ENCODE results near the gene RBMS1. TPM values are rescaled to one million over a fixed set of nuclear protein-coding genes. Genes with fewer than 3 reads are reported as not detected.

RBMS1 gene
- total and polyA plus RNA-seq, 2 of the 13 experiments (the other 11 are each of a cell fraction or from before 2014, with no cell fraction given): 55.5 to 110 TPM

DNA sequence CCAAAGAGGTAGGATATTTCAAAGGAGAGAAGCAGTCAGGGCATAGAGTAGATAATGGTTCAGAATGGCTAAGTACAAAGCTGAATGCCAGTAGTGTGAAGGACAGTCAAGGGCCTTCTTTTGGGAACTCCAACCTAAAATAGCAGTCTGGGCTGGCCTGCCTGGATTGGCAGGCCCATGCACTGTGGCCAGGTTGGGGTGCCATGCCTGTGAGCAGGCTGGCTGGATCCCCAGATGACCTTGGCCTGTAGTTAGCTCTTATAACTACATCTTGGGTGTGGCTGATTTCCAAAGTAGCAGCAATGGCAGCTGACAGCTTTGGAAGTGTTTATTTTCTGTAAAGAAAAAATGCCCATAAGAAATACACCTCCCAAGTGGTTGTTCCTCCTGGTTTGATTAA is 242.0 kb downstream of the RBMS1 start:
- intact Hi-C loops (cut with micrococcal nuclease; ENCODE audit: unreplicated experiment): loop anchor here (2.0 kb wide), 1 partner anchor 35 kb away; no protein-coding TSS in a partner anchor
- H3K79me2 ChIP-seq (ENCODE audit: insufficient read depth, low read length): no peaks in the 10 kb centered on the region
- no peak for DNase-seq (ENCODE audit: low spot score)
- H3K36me3 ChIP-seq (replicated peaks in 1 of 2; ENCODE audit: control insufficient read depth in 1 of 2, insufficient read depth in 2 of 2, low read length in 2 of 2): no peaks in the 10 kb centered on the region
- no peaks in the 10 kb centered on the region for H3K4me1 ChIP-seq (ENCODE audit: insufficient read depth, low read length)
- no peak for FAIRE-seq
- no peak overlapping the region for H3K4me2 ChIP-seq (ENCODE audit: low read depth, low read length)
- no peak overlapping the region for H3K4me3 ChIP-seq (replicated peaks in 1 of 3; ENCODE audit: insufficient read depth in 1 of 3, low read depth in 2 of 3, low read length in 3 of 3)
- BruUV-seq (replicated peaks): no TSS peak
- H3K9me3 ChIP-seq (ENCODE audit: low read length): no peaks in the 10 kb centered on the region
- in situ Hi-C loops (cut with HindIII; ENCODE audit: extremely low pct_ligation_motif_present, low pct_unique_long_range_greater_than_20kb): loop anchor here (25.0 kb wide), 1 partner anchor 711 kb away; no protein-coding TSS in a partner anchor
- TF ChIP-seq AKAP8 (CRISPR knock-in tag; IDR thresholded peaks at IDR 0.05) (no peak), LCORL (IDR thresholded peaks at IDR 0.05) (no peak), LCORL (CRISPR knock-in tag; IDR thresholded peaks at IDR 0.05) (no peak), ZNF275 (CRISPR knock-in tag; IDR thresholded peaks at IDR 0.05; ENCODE audit: borderline replicate concordance) (no peak), ZFX (CRISPR knock-in tag; IDR thresholded peaks at IDR 0.05; ENCODE audit: low read depth) (no peak)
- no peaks in the 10 kb centered on the region for H3K27me3 ChIP-seq (ENCODE audit: control insufficient read depth in 1 of 2, insufficient read depth in 2 of 2, low read length in 2 of 2)
- no peak overlapping the region for H3K27ac ChIP-seq (ENCODE audit: extremely low read length, insufficient read depth, low read length)
- H2AFZ ChIP-seq (ENCODE audit: low read length): no peak overlapping the region
- CTCF ChIA-PET (ENCODE audit: low intra/inter-chr PET ratio, low total read pairs): interaction anchor here (0.8 to 1.9 kb wide), 5 partner anchors 41 to 743 kb away, joined by 3 to 16 read pairs (median 4); no protein-coding TSS in a partner anchor
- POLR2A ChIA-PET: interaction anchor here (0.8 kb wide), 1 partner anchor 18 kb away, joined by 3 read pairs; no protein-coding TSS in a partner anchor
- ATAC-seq: no peak
- no peaks in the 10 kb centered on the region for H4K20me1 ChIP-seq (ENCODE audit: insufficient read depth, low read length)
- H3K9ac ChIP-seq (ENCODE audit: insufficient read depth, low read depth, low read length): no peak overlapping the region

- Histone ChIP-seq H3K27me3 (ENCODE audit: control insufficient read depth in 1 of 2, insufficient read depth in 2 of 2, low read length in 2 of 2) (no peaks in the 10 kb centered on the region), H3K4me1 (ENCODE audit: insufficient read depth, low read length) (no peaks in the 10 kb centered on the region), H4K20me1 (ENCODE audit: insufficient read depth, low read length) (no peaks in the 10 kb centered on the region), H3K4me2 (ENCODE audit: low read depth, low read length) (no peak overlapping the region), H2AFZ (ENCODE audit: low read length) (no peak overlapping the region), H3K27ac (ENCODE audit: extremely low read length, insufficient read depth, low read length) (no peak overlapping the region), H3K4me3 (replicated peaks in 1 of 3; ENCODE audit: insufficient read depth in 1 of 3, low read depth in 2 of 3, low read length in 3 of 3) (no peak overlapping the region), H3K79me2 (ENCODE audit: insufficient read depth, low read length) (no peaks in the 10 kb centered on the region), H3K9me3 (ENCODE audit: low read length) (no peaks in the 10 kb centered on the region), H3K36me3 (replicated peaks in 1 of 2; ENCODE audit: control insufficient read depth in 1 of 2, insufficient read depth in 2 of 2, low read length in 2 of 2) (no peaks in the 10 kb centered on the region), H3K9ac (ENCODE audit: insufficient read depth, low read depth, low read length) (no peak overlapping the region)
- in situ Hi-C loops (cut with HindIII; ENCODE audit: extremely low pct_ligation_motif_present, low pct_unique_long_range_greater_than_20kb) (loop anchor here (25.0 kb wide), 1 partner anchor 712 kb away; no protein-coding TSS in a partner anchor), intact Hi-C loops (cut with micrococcal nuclease; ENCODE audit: unreplicated experiment) (loop anchor here (2.0 kb wide), 1 partner anchor 33 kb away; no protein-coding TSS in a partner anchor)
- 0% methylated on average over 1 of the region's 1 CpG for WGBS (ENCODE audit: low lambda C conversion rate)
- CTCF ChIA-PET (ENCODE audit: low intra/inter-chr PET ratio, low total read pairs): no interaction called here
- no TSS peak for BruUV-seq (replicated peaks)
- POLR2A ChIA-PET: no interaction called here
- DNase-seq (ENCODE audit: low spot score) (no peak), FAIRE-seq (no peak), ATAC-seq (no peak)
- TF ChIP-seq ZNF776 (CRISPR knock-in tag; IDR thresholded peaks at IDR 0.05): no peak
- TF ChIP-seq CTCF (CRISPR knock-in tag; IDR thresholded peaks at IDR 0.05): no peak
- TF ChIP-seq LCORL (IDR thresholded peaks at IDR 0.05): no peak
- no peak for TF ChIP-seq LCORL (CRISPR knock-in tag; IDR thresholded peaks at IDR 0.05)
- TF ChIP-seq KDM5B (CRISPR knock-in tag; IDR thresholded peaks at IDR 0.05; ENCODE audit: borderline replicate concordance): no peak
- no peak for TF ChIP-seq ZFAT (CRISPR knock-in tag; conservative IDR thresholded peaks at IDR 0.05)
- no peak for TF ChIP-seq CBFB (CRISPR knock-in tag; IDR thresholded peaks at IDR 0.05)
- no peak for TF ChIP-seq ZBTB7A (CRISPR knock-in tag; IDR thresholded peaks at IDR 0.05)
- TF ChIP-seq ZFYVE20 (CRISPR knock-in tag; IDR thresholded peaks at IDR 0.05; ENCODE audit: borderline replicate concordance, low read depth): no peak
- no peak for TF ChIP-seq RXRB (CRISPR knock-in tag; IDR thresholded peaks at IDR 0.05; ENCODE audit: borderline replicate concordance)
- TF ChIP-seq ZNF556 (CRISPR knock-in tag; IDR thresholded peaks at IDR 0.05; ENCODE audit: borderline replicate concordance): no peak
- no peak for TF ChIP-seq ZNF335 (CRISPR knock-in tag; IDR thresholded peaks at IDR 0.05)
- no peak for TF ChIP-seq ZNF331 (CRISPR knock-in tag; IDR thresholded peaks at IDR 0.05)
- TF ChIP-seq BRD4 (CRISPR knock-in tag; IDR thresholded peaks at IDR 0.05): no peak
Measured at GRCh38 chr2:160249876-160250275, 243.7 kb downstream of the RBMS1 start.

Data from HepG2 (cell line).